Gastrocnemius medialis (tissue), 4 donors: ENCODE measurements around the gene RPL38.

Source experiments
- CTCF ChIP-seq, 5 experiments: fragments of 450-650 bp in 3 of 5; fragments of 200-600 bp in 2 of 5; sonication (generic) in 2 of 5; IDR thresholded peaks in 4 of 5; conservative IDR thresholded peaks in 1 of 5; 1 replicate in 4 of 5; 2 replicates in 1 of 5; pipeline ENCODE4 v1.5.1; 2016 to 2019; ENCODE audit warnings: antibody characterized with exemption in 5 of 5, mild to moderate bottlenecking in 3 of 5, moderate library complexity in 3 of 5
- POLR2A ChIP-seq, 2 donors: fragments of 450-650 bp; IDR thresholded peaks; one replicate each; pipeline ENCODE4 v1.6.1; 2017; ENCODE audit warnings: antibody characterized with exemption in 2 of 2, mild to moderate bottlenecking in 2 of 2, moderate library complexity in 2 of 2

- TF ChIP-seq CTCF (IDR thresholded peaks at IDR 0.05 in 4 of 5, conservative IDR thresholded peaks at IDR 0.05 in 1 of 5) (no peak), POLR2A (IDR thresholded peaks at IDR 0.05) (no peak)
Observed at GRCh38 chr17:74182041-74182723, 21.3 kb upstream of the RPL38 start.
